ENCODE data around the gene ZBED1.
"Not testable (repeated sequence)": the region's sequence is repeated elsewhere in the genome, so short reads cannot be mapped to it uniquely, and the experiment has no call there.

The ZBED1 gene

GRCh38 chrX:2492531-2493218 is 8.1 kb downstream of the ZBED1 start:
- DNase-seq = no peak

- DNase-seq = no peak
These were observed 10.1 kb downstream of the ZBED1 start for GRCh38 chrX:2490634-2491033.

- no peak for DNase-seq
These were observed 11.0 kb downstream of the ZBED1 start for GRCh38 chrX:2489446-2490445.

- DNase-seq = no peak
These were observed 12.0 kb downstream of the ZBED1 start for GRCh38 chrX:2488621-2489285.

GRCh38 chrX:2487366-2487765 is 13.4 kb downstream of the ZBED1 start:
- DNase-seq = no peak

- no peak for DNase-seq
These were observed 14.2 kb downstream of the ZBED1 start for GRCh38 chrX:2486476-2487133.

GRCh38 chrX:2485789-2486345 is 14.9 kb downstream of the ZBED1 start:
- DNase-seq = no peak

GRCh38 chrX:2484721-2485648 is 15.8 kb downstream of the ZBED1 start:
- no peak for DNase-seq

GRCh38 chrX:2484256-2484655 is 16.5 kb downstream of the ZBED1 start:
- DNase-seq = no peak

- no peak for DNase-seq
These were observed 17.2 kb downstream of the ZBED1 start for GRCh38 chrX:2483398-2484060.

- not testable (repeated sequence) for DNase-seq
These were observed 19.2 kb downstream of the ZBED1 start for GRCh38 chrX:2481597-2481996.

GRCh38 chrX:2479982-2480381 is 20.8 kb downstream of the ZBED1 start:
- DNase-seq = not testable (repeated sequence)

GRCh38 chrX:2479420-2479780 is 21.4 kb downstream of the ZBED1 start:
- DNase-seq = no peak

GRCh38 chrX:2478546-2479419 is 22.0 kb downstream of the ZBED1 start:
- DNase-seq = no peak

GRCh38 chrX:2477313-2477712 is 23.5 kb downstream of the ZBED1 start:
- DNase-seq = not testable (repeated sequence)

- no peak for DNase-seq
These were observed 25.6 kb downstream of the ZBED1 start for GRCh38 chrX:2474963-2475726.

- DNase-seq = no peak
These were observed 26.4 kb downstream of the ZBED1 start for GRCh38 chrX:2474280-2474962.

- not testable (repeated sequence) for DNase-seq
These were observed 27.7 kb downstream of the ZBED1 start for GRCh38 chrX:2473064-2473463.

Measured in NCI-H524 (cell line).